Measurements from ENCODE around the gene ADORA2A.

ADORA2A gene

GRCh38 chr22:24427500-24428164 is at the start of gene ADORA2A:
Gene ADORA2A, plus strand, starts transcription at chr22:24427599. Its CDS starts 5,806 bp downstream, at chr22:24433405.
- Histone ChIP-seq H3K9me3 (ENCODE audit: low read depth, low read length) (no peaks in the 10 kb centered on the region), H3K4me3 (no peak within 1 kb of the TSS), H3K27ac (no peak within 1 kb of the TSS), H3K36me3 (ENCODE audit: insufficient read depth, low read length) (no peaks in the 10 kb centered on the region), H3K9ac (ENCODE audit: insufficient read length) (no peak within 1 kb of the TSS)
- TF ChIP-seq EZH2 (IDR thresholded peaks at IDR 0.05) (no peak), POLR2AphosphoS5 (IDR thresholded peaks at IDR 0.05; ENCODE audit: borderline replicate concordance, low read depth, low read length) (no peak), FOXP2 (optimal IDR thresholded peaks at IDR 0.05; ENCODE audit: control extremely low read depth, extremely low read length, insufficient read depth) (no peak)
- no peak for DNase-seq (ENCODE audit: low read depth, low spot score)

GRCh38 chr22:24379536-24379935 is 47.9 kb upstream of the ADORA2A start:
- Histone ChIP-seq H3K27ac (no peak overlapping the region), H3K9me3 (ENCODE audit: low read depth, low read length) (no peaks in the 10 kb centered on the region), H3K9ac (ENCODE audit: insufficient read length) (no peak overlapping the region), H3K36me3 (ENCODE audit: insufficient read depth, low read length) (peaks cover 63% of the 10 kb centered on the region), H3K4me3 (no peak overlapping the region)
- DNase-seq (ENCODE audit: low read depth, low spot score) = no peak
- TF ChIP-seq POLR2AphosphoS5 (IDR thresholded peaks at IDR 0.05; ENCODE audit: borderline replicate concordance, low read depth, low read length) = no peak
- TF ChIP-seq EZH2 (IDR thresholded peaks at IDR 0.05) = no peak
- no peak for TF ChIP-seq FOXP2 (optimal IDR thresholded peaks at IDR 0.05; ENCODE audit: control extremely low read depth, extremely low read length, insufficient read depth)

DNA sequence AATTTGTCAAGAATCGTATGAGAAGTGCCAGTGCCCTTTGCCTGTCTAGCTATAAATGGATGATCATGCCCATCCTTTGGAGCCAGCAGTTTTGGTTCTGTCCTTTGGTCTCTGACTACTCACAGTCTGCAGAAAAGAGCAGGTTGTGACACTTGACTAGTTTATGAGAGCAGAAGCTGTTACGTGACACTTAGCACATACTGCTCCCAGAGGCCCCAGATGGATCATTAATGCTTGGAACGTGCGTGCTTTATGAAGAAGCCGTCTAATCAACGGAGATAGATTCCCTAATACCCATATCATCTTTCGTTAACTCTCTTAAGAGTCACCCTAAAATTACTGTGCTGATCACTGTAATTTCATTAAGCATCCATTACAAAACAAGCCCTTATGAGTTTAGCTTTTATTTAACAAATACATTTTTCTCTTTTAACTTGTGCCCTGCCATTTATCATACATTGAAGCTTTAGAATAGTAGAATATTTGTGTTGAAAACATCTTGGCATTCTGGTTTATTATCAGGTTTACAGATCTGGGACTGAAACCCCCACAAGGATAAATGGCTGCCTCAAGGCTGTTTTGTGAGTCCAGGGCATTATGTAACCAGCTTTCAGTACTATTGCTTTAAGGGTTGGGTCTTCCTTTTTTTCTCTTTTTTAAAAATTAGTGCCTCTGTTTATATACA is 47.0 kb upstream of the ADORA2A start:
- Histone ChIP-seq H3K4me3 (no peak overlapping the region), H3K9me3 (ENCODE audit: low read depth, low read length) (no peaks in the 10 kb centered on the region), H3K27ac (no peak overlapping the region), H3K36me3 (ENCODE audit: insufficient read depth, low read length) (peaks cover 58% of the 10 kb centered on the region), H3K9ac (ENCODE audit: insufficient read length) (no peak overlapping the region)
- DNase-seq (ENCODE audit: low read depth, low spot score) = no peak
- TF ChIP-seq EZH2 (IDR thresholded peaks at IDR 0.05) (no peak), POLR2AphosphoS5 (IDR thresholded peaks at IDR 0.05; ENCODE audit: borderline replicate concordance, low read depth, low read length) (no peak), FOXP2 (optimal IDR thresholded peaks at IDR 0.05; ENCODE audit: control extremely low read depth, extremely low read length, insufficient read depth) (no peak)

DNA sequence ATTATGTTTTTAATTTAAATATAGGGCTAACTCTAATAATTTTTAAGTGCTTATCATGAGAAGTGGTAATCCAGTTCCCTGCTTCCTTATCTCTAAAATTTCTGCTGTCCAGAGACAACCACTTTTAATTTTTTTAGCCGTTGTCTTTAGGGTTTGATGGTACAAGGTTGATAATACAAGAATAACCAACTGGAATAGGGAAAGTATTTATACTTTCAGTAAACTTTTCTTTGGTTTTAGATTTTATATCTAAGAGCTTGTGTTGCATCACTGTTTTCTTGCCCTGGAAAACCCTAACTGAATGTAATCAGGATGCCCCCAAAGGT is 46.5 kb upstream of the ADORA2A start:
- Histone ChIP-seq H3K9me3 (ENCODE audit: low read depth, low read length) (no peaks in the 10 kb centered on the region), H3K36me3 (ENCODE audit: insufficient read depth, low read length) (peaks cover 58% of the 10 kb centered on the region), H3K27ac (no peak overlapping the region), H3K4me3 (no peak overlapping the region), H3K9ac (ENCODE audit: insufficient read length) (no peak overlapping the region)
- no peak for DNase-seq (ENCODE audit: low read depth, low spot score)
- TF ChIP-seq POLR2AphosphoS5 (IDR thresholded peaks at IDR 0.05; ENCODE audit: borderline replicate concordance, low read depth, low read length) (no peak), EZH2 (IDR thresholded peaks at IDR 0.05) (no peak), FOXP2 (optimal IDR thresholded peaks at IDR 0.05; ENCODE audit: control extremely low read depth, extremely low read length, insufficient read depth) (no peak)

- no peak for DNase-seq (ENCODE audit: low read depth, low spot score)
- Histone ChIP-seq H3K9me3 (ENCODE audit: low read depth, low read length) (no peaks in the 10 kb centered on the region), H3K9ac (ENCODE audit: insufficient read length) (no peak overlapping the region), H3K36me3 (ENCODE audit: insufficient read depth, low read length) (peaks cover 49% of the 10 kb centered on the region), H3K27ac (no peak overlapping the region), H3K4me3 (no peak overlapping the region)
- no peak for TF ChIP-seq POLR2AphosphoS5 (IDR thresholded peaks at IDR 0.05; ENCODE audit: borderline replicate concordance, low read depth, low read length)
- TF ChIP-seq EZH2 (IDR thresholded peaks at IDR 0.05) = no peak
- TF ChIP-seq FOXP2 (optimal IDR thresholded peaks at IDR 0.05; ENCODE audit: control extremely low read depth, extremely low read length, insufficient read depth) = no peak
Measured at GRCh38 chr22:24383061-24383460, 44.3 kb upstream of the ADORA2A start.

GRCh38 chr22:24384131-24384530 is 43.3 kb upstream of the ADORA2A start:
- Histone ChIP-seq H3K9me3 (ENCODE audit: low read depth, low read length) (no peaks in the 10 kb centered on the region), H3K4me3 (no peak overlapping the region), H3K36me3 (ENCODE audit: insufficient read depth, low read length) (peaks cover 41% of the 10 kb centered on the region), H3K9ac (ENCODE audit: insufficient read length) (no peak overlapping the region), H3K27ac (no peak overlapping the region)
- DNase-seq (ENCODE audit: low read depth, low spot score) = no peak
- no peak for TF ChIP-seq EZH2 (IDR thresholded peaks at IDR 0.05)
- no peak for TF ChIP-seq FOXP2 (optimal IDR thresholded peaks at IDR 0.05; ENCODE audit: control extremely low read depth, extremely low read length, insufficient read depth)
- no peak for TF ChIP-seq POLR2AphosphoS5 (IDR thresholded peaks at IDR 0.05; ENCODE audit: borderline replicate concordance, low read depth, low read length)

- Histone ChIP-seq H3K4me3 (no peak overlapping the region), H3K36me3 (ENCODE audit: insufficient read depth, low read length) (peaks cover 23% of the 10 kb centered on the region), H3K9me3 (ENCODE audit: low read depth, low read length) (no peaks in the 10 kb centered on the region), H3K9ac (ENCODE audit: insufficient read length) (no peak overlapping the region), H3K27ac (no peak overlapping the region)
- TF ChIP-seq POLR2AphosphoS5 (IDR thresholded peaks at IDR 0.05; ENCODE audit: borderline replicate concordance, low read depth, low read length) (no peak), EZH2 (IDR thresholded peaks at IDR 0.05) (no peak), FOXP2 (optimal IDR thresholded peaks at IDR 0.05; ENCODE audit: control extremely low read depth, extremely low read length, insufficient read depth) (no peak)
- no peak for DNase-seq (ENCODE audit: low read depth, low spot score)
Measured at GRCh38 chr22:24386937-24387471, 40.4 kb upstream of the ADORA2A start.

DNA sequence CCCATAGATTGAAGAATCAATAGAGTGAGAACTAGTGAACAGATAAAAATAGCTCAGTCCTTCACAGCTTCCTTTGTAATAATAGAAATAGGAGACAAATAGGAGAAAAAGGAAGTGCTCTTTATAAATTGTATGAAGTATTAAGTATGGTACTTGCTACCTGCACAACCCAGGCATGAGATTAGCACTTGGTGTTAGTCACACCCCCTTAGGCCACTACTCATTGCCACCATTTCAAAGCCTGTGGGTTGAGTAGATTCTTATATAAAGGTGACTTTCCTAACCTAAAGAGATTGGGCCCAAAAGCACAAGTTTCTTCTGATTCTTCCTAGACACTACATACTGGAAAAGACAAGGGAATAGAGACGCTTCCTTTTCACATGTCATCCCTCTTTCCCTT is 37.7 kb upstream of the ADORA2A start:
- Histone ChIP-seq H3K9ac (ENCODE audit: insufficient read length) (no peak overlapping the region), H3K9me3 (ENCODE audit: low read depth, low read length) (no peaks in the 10 kb centered on the region), H3K27ac (no peak overlapping the region), H3K4me3 (no peak overlapping the region), H3K36me3 (ENCODE audit: insufficient read depth, low read length) (peaks cover 29% of the 10 kb centered on the region)
- TF ChIP-seq POLR2AphosphoS5 (IDR thresholded peaks at IDR 0.05; ENCODE audit: borderline replicate concordance, low read depth, low read length) (no peak), FOXP2 (optimal IDR thresholded peaks at IDR 0.05; ENCODE audit: control extremely low read depth, extremely low read length, insufficient read depth) (no peak), EZH2 (IDR thresholded peaks at IDR 0.05) (no peak)
- no peak for DNase-seq (ENCODE audit: low read depth, low spot score)
